ENCODE measurements around the gene TNNC2.
"Not testable (repeated sequence)": the region's sequence is repeated elsewhere in the genome, so short reads cannot be mapped to it uniquely, and the experiment has no call there.

The TNNC2 gene

GRCh38 chr20:45822857-45823256 is 4.3 kb downstream of the TNNC2 start:
- no peak for DNase-seq (ENCODE audit: low read depth in 1 of 2, low spot score in 1 of 2)

GRCh38 chr20:45821947-45822346 is 5.2 kb downstream of the TNNC2 start:
- no peak for DNase-seq (ENCODE audit: low read depth in 1 of 2, low spot score in 1 of 2)

GRCh38 chr20:45819466-45819865 is 7.6 kb downstream of the TNNC2 start:
- DNase-seq (ENCODE audit: low read depth in 1 of 2, low spot score in 1 of 2), result no peak

- DNase-seq (ENCODE audit: low read depth in 1 of 2, low spot score in 1 of 2), result no peak
Measured at GRCh38 chr20:45818239-45818638, 8.9 kb downstream of the TNNC2 start.

GRCh38 chr20:45817376-45818194 is 9.5 kb downstream of the TNNC2 start:
- DNase-seq (ENCODE audit: low read depth in 1 of 2, low spot score in 1 of 2), result no peak

- DNase-seq (ENCODE audit: low read depth in 1 of 2, low spot score in 1 of 2), result no peak
Measured at GRCh38 chr20:45816951-45817350, 10.2 kb downstream of the TNNC2 start.

- no peak for DNase-seq (ENCODE audit: low read depth in 1 of 2, low spot score in 1 of 2)
Measured at GRCh38 chr20:45814314-45814713, 12.8 kb downstream of the TNNC2 start.

- DNase-seq (ENCODE audit: low read depth in 1 of 2, low spot score in 1 of 2), result no peak
Measured at GRCh38 chr20:45813489-45813888, 13.6 kb downstream of the TNNC2 start.

- no peak for DNase-seq (ENCODE audit: low read depth in 1 of 2, low spot score in 1 of 2)
Measured at GRCh38 chr20:45813006-45813340, 14.1 kb downstream of the TNNC2 start.

GRCh38 chr20:45812157-45813005 is 14.7 kb downstream of the TNNC2 start, which contains the start of gene UBE2C:
TSS of gene UBE2C (plus strand) at chr20:45812644. CDS start at chr20:45812696, 52 bp downstream.
- peak; percentile 79 to 83 for DNase-seq (ENCODE audit: low read depth in 1 of 2, low spot score in 1 of 2)

- DNase-seq (ENCODE audit: low read depth in 1 of 2, low spot score in 1 of 2), result no peak
Measured at GRCh38 chr20:45810191-45810970, 16.7 kb downstream of the TNNC2 start.

- no peak for DNase-seq (ENCODE audit: low read depth in 1 of 2, low spot score in 1 of 2)
Measured at GRCh38 chr20:45801851-45802250, 25.3 kb downstream of the TNNC2 start.

- DNase-seq (ENCODE audit: low read depth in 1 of 2, low spot score in 1 of 2), result peak; percentile 21 to 24
Measured at GRCh38 chr20:45798935-45799642, 28.0 kb downstream of the TNNC2 start.

GRCh38 chr20:45797955-45798354 is 29.2 kb downstream of the TNNC2 start:
- not testable (repeated sequence) for DNase-seq (ENCODE audit: low read depth in 1 of 2, low spot score in 1 of 2)

- DNase-seq (ENCODE audit: low read depth in 1 of 2, low spot score in 1 of 2), result not testable (repeated sequence)
Measured at GRCh38 chr20:45797510-45797909, 29.6 kb downstream of the TNNC2 start.

GRCh38 chr20:45796337-45797065 is 30.6 kb downstream of the TNNC2 start:
- no peak for DNase-seq (ENCODE audit: low read depth in 1 of 2, low spot score in 1 of 2)

- no peak for DNase-seq (ENCODE audit: low read depth in 1 of 2, low spot score in 1 of 2)
Measured at GRCh38 chr20:45792317-45793118, 34.6 kb downstream of the TNNC2 start.

- DNase-seq (ENCODE audit: low read depth in 1 of 2, low spot score in 1 of 2), result no peak
Measured at GRCh38 chr20:45788351-45788750, 38.8 kb downstream of the TNNC2 start.

GRCh38 chr20:45783656-45784294 is 43.3 kb downstream of the TNNC2 start:
- no peak for DNase-seq (ENCODE audit: low read depth in 1 of 2, low spot score in 1 of 2)
